Measurements from ENCODE around the gene GDF10.

GDF10 gene

DNA sequence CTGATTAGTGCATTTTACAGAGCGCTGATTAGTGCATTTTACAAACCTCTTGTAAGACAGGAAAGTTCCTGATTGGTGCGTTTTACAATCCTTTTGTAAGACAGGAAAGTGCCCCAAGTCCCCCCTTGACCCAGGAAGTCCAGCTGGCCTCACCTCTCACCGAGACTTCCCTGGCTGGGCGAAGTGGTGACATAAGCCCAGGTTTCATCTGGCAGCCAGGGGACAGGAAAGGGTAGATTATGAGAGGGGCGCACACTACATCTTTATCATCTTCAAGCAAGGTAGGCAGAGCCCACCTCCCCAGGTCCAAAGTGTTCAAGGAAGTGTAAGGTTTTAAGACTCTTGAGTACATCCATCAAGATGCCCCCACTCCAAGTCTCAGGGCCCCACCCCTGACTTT lies 5.5 kb upstream of the GDF10 start:
- TF ChIP-seq, protein P1, sequence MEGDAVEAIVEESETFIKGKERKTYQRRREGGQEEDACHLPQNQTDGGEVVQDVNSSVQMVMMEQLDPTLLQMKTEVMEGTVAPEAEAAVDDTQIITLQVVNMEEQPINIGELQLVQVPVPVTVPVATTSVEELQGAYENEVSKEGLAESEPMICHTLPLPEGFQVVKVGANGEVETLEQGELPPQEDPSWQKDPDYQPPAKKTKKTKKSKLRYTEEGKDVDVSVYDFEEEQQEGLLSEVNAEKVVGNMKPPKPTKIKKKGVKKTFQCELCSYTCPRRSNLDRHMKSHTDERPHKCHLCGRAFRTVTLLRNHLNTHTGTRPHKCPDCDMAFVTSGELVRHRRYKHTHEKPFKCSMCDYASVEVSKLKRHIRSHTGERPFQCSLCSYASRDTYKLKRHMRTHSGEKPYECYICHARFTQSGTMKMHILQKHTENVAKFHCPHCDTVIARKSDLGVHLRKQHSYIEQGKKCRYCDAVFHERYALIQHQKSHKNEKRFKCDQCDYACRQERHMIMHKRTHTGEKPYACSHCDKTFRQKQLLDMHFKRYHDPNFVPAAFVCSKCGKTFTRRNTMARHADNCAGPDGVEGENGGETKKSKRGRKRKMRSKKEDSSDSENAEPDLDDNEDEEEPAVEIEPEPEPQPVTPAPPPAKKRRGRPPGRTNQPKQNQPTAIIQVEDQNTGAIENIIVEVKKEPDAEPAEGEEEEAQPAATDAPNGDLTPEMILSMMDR (IDR thresholded peaks at IDR 0.05; ENCODE audit: low read depth, low read length): no peak
- Histone ChIP-seq H3K4me1 (no peaks in the 10 kb centered on the region), H3K36me3 (no peaks in the 10 kb centered on the region), H3K4me3 (ENCODE audit: low read depth, low read length) (no peak overlapping the region), H3K27me3 (peaks cover under 1% of the 10 kb centered on the region), H3K9me3 (no peaks in the 10 kb centered on the region)
- no peak for DNase-seq

DNA sequence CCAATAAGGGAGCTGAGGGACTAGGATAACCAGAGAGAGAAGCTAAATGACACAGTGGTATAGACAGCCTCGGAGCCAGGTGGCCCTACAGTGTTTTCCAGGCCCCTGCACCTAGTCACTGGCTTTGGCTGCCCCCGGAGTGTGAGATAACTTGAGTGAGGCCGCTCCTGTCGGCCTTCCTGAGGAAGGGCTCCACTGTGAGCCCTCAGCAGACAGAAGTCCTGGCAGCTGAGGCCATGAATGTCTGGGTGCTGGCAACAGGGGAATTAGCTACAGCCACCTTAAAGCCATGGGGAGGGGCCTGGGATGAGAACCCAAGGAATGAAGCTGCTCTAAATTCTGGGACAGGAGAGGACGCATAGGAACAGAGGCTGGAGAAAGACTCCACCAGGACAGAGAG lies 4.6 kb upstream of the GDF10 start:
- H3K4me1 ChIP-seq: no peaks in the 10 kb centered on the region
- no peak for DNase-seq
- H3K9me3 ChIP-seq: no peaks in the 10 kb centered on the region
- H3K27me3 ChIP-seq: peaks cover 10% of the 10 kb centered on the region
- no peaks in the 10 kb centered on the region for H3K36me3 ChIP-seq
- TF ChIP-seq, protein P1 (IDR thresholded peaks at IDR 0.05; ENCODE audit: low read depth, low read length): no peak
- no peak overlapping the region for H3K4me3 ChIP-seq (ENCODE audit: low read depth, low read length)

DNA sequence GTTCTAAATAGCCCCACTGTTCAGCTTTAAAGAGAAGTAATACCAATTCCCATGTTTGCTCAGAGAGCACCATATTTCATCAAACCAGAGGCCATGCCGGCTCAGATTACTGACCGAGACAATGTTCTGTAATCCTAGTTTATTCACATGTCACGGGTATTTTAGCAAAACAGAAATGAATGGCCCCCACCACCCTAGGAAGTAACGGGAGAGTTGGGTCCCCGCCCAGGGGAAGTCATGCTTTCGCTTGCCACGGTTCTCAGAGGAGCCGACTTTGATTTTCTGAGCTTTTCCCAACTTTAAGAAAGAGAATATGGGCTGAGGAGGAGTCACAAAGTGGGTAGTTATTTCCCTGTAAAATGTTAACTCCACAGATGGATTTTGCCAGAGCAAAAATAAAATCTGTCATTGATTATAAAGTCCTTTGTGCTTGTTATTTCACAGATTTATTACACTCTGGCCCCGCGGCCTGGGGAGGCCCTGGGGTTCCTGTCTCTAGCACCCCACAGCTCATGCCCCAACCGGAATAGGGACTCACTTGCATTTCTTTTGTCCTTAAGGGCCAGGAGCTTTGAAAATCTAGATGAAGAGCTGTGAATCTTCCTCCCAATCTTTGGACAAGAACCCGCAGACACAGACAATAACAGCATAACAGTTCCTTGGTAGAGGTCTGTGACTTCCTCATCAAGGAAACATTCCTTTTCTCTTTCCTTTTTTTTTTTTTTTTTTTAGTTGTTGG lies 3.7 kb upstream of the GDF10 start:
- TF ChIP-seq, protein P1 (IDR thresholded peaks at IDR 0.05; ENCODE audit: low read depth, low read length): no peak
- DNase-seq: no peak
- Histone ChIP-seq H3K4me3 (ENCODE audit: low read depth, low read length) (no peak overlapping the region), H3K36me3 (no peaks in the 10 kb centered on the region), H3K9me3 (no peaks in the 10 kb centered on the region), H3K27me3 (peaks cover 17% of the 10 kb centered on the region), H3K4me1 (no peaks in the 10 kb centered on the region)

DNA sequence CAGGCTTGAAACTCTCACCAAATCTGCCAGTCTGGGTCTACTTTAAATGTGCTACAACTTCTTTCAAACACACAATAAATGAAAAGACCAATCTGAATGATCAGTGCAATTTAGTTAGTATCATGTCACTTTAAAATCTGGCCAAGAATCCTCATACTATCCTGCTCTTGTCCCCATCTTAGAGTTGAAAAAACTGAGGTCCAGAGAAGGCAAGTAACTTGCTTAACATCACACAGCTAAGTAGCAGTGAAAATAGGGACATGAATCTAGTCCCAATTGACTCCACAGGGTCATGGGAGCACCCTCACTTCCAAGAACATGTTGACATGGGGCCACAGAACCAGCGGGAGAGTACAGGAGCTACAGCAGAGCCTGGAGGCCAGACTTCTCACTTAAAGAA lies 3.1 kb upstream of the GDF10 start:
- H3K4me3 ChIP-seq (ENCODE audit: low read depth, low read length): no peak overlapping the region
- H3K36me3 ChIP-seq: no peaks in the 10 kb centered on the region
- H3K9me3 ChIP-seq: no peaks in the 10 kb centered on the region
- TF ChIP-seq, protein P1 (IDR thresholded peaks at IDR 0.05; ENCODE audit: low read depth, low read length): no peak
- no peak for DNase-seq
- peaks cover 17% of the 10 kb centered on the region for H3K27me3 ChIP-seq
- H3K4me1 ChIP-seq: no peaks in the 10 kb centered on the region

DNA sequence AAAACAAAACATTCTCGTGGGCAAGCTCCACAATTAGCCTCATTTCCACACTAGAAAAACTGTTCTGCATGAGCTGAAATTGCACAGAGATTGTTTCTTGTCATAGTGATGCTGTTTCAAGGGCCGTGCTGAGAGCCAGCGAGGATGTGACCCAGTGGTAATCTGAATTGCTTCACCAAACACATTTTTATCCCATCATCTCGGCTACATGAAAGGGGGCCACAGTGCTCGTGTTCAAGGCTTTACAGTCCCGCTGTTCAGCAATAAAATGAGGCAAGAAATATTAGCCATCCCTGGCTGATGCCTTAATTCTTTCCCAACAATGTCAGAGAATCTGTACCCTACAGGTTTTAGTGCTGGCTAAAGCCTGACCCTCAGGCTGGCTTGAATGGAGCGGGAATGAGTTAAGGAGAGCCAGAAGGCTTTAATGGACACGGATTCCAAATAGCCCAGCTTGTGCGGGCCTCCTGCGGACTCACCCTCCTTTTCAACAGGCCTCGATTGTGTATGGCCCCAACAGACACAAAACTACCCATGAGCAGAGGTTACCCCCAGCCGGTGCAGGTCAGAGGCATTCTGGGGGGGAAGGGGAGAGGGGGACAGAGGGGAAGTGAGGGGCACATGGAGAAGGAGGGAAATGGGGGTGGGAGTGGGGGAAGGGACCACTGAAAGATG lies 2.0 kb upstream of the GDF10 start:
- Histone ChIP-seq H3K27me3 (peaks cover 17% of the 10 kb centered on the region), H3K4me1 (no peaks in the 10 kb centered on the region), H3K36me3 (no peaks in the 10 kb centered on the region), H3K9me3 (no peaks in the 10 kb centered on the region), H3K4me3 (ENCODE audit: low read depth, low read length) (no peak overlapping the region)
- TF ChIP-seq, protein P1 (IDR thresholded peaks at IDR 0.05; ENCODE audit: low read depth, low read length): no peak
- DNase-seq: no peak

DNA sequence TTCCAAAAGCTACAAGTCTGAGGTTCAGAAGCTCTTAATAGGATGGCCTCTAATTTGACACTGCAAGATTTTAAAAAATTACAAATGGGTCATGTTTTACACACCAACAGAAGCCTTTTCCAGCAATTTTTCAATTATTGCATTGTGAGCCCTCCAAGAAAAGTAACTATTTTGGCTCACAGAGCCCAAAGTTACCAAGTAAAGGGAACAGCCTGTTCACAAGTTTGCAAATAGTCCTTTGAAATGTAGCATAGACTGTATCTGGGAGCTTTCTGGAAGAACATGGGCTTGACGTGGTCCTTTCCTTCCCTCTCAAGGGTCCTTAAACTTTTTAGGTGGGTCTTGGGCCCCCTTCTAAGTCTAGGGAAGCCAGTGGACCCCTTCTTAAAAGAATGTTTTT lies 1.3 kb upstream of the GDF10 start:
- Histone ChIP-seq H3K27me3 (peaks cover 17% of the 10 kb centered on the region), H3K4me3 (ENCODE audit: low read depth, low read length) (no peak overlapping the region)
- DNase-seq: no peak

More for the DNA sequence above, 1.3 kb upstream of the GDF10 start:
- TF ChIP-seq, protein P1 (IDR thresholded peaks at IDR 0.05; ENCODE audit: low read depth, low read length): no peak
- no peaks in the 10 kb centered on the region for H3K9me3 ChIP-seq
- no peaks in the 10 kb centered on the region for H3K36me3 ChIP-seq
- H3K4me1 ChIP-seq: no peaks in the 10 kb centered on the region
